Adrenal gland (tissue), 5 donors: ENCODE measurements around the gene HDAC1.

Experiments used
- POLR2A ChIP-seq, 2 donors: fragments of 450-650 bp; IDR thresholded peaks; one replicate each; pipeline ENCODE4 v1.6.1; 2017; ENCODE audit warnings: antibody characterized with exemption in 2 of 2, mild to moderate bottlenecking in 2 of 2, moderate library complexity in 1 of 2
- TF ChIP-seq, protein P1 (sequence below), 6 experiments: fragments of 450-650 bp in 4 of 6; fragments of 200-600 bp in 2 of 6; sonication (generic) in 1 of 6; IDR thresholded peaks; 1 replicate in 5 of 6; 2 replicates in 1 of 6; pipeline versions ENCODE4 v1.5.1 to v1.8.0; 2016 to 2021; ENCODE audit warnings: antibody characterized with exemption in 6 of 6, mild to moderate bottlenecking in 2 of 6, moderate library complexity in 1 of 6
- donor health status: DM: no; HTN: no; CAD: no.

DNA sequence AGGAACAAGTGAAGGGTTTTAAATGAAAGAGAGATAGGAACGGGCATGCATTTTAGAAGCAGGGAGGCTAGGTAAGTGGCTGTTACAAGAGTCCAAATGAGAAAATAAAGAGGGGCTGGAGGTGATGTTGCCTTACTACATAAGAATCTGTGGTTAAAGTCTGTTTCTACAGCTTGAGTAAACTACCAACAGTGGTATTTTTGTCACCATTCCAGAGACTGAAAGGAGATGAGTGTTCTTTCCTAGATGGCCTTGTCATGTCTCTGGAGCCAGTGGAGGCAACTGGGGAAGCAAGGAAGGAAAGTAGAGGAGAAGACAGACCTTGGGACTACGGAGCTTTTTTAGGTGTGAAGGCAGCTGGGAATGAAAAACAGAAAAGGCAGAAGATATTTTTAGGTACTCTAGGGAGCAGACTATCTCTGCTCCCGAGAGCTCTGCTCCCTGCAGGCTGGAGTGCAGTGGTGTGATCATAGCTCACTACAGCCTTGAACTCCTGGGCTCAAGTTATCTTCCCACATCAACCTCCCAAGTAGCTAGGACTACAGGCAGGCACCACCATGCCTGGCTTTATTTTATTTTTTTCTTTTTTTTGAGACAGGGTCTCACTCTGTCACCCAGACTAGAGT lies 12.2 kb downstream of the HDAC1 start:
- TF ChIP-seq, protein P1, sequence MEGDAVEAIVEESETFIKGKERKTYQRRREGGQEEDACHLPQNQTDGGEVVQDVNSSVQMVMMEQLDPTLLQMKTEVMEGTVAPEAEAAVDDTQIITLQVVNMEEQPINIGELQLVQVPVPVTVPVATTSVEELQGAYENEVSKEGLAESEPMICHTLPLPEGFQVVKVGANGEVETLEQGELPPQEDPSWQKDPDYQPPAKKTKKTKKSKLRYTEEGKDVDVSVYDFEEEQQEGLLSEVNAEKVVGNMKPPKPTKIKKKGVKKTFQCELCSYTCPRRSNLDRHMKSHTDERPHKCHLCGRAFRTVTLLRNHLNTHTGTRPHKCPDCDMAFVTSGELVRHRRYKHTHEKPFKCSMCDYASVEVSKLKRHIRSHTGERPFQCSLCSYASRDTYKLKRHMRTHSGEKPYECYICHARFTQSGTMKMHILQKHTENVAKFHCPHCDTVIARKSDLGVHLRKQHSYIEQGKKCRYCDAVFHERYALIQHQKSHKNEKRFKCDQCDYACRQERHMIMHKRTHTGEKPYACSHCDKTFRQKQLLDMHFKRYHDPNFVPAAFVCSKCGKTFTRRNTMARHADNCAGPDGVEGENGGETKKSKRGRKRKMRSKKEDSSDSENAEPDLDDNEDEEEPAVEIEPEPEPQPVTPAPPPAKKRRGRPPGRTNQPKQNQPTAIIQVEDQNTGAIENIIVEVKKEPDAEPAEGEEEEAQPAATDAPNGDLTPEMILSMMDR (IDR thresholded peaks at IDR 0.05), result no peak
- no peak for TF ChIP-seq POLR2A (IDR thresholded peaks at IDR 0.05)
